ENCODE results near the gene UBASH3B.

DNA sequence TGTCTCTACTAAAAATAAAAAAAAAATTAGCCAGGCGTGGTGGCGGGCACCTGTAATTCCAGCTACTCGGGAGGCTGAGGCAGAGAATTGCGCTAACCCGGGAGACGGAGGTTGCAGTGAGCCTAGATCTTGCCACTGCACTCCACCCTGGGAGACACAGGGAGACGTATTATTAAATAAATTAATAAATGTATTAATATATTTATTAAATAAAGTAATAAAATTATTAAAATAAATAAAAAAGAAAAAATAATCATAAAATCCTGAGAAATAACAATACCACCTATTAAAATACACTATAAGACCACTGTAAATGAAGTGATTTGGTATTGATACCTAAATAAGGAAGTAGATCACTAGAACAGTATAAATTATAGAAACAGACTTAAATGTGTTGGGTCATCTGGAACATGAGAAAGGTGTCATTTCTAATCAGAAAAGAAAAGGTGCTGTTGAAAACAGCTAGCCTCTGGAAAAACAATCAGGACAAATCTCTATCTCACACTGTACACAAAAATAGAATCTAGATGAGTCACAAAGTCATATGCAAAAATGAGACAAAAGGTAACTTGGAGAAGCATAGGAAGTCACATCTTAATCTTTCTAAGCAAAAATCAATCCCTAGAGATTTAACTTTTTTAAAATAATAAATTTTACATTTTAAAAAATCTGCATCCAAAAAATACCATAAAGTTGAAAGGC lies 43.2 kb upstream of the UBASH3B start:
- TF ChIP-seq POLR2AphosphoS5 (IDR thresholded peaks at IDR 0.05; ENCODE audit: borderline replicate concordance, low read depth, low read length) (no peak), EZH2 (IDR thresholded peaks at IDR 0.05) (no peak), FOXP2 (optimal IDR thresholded peaks at IDR 0.05; ENCODE audit: control extremely low read depth, extremely low read length, insufficient read depth) (no peak)
